ENCODE results near the gene CARD14.

DNA sequence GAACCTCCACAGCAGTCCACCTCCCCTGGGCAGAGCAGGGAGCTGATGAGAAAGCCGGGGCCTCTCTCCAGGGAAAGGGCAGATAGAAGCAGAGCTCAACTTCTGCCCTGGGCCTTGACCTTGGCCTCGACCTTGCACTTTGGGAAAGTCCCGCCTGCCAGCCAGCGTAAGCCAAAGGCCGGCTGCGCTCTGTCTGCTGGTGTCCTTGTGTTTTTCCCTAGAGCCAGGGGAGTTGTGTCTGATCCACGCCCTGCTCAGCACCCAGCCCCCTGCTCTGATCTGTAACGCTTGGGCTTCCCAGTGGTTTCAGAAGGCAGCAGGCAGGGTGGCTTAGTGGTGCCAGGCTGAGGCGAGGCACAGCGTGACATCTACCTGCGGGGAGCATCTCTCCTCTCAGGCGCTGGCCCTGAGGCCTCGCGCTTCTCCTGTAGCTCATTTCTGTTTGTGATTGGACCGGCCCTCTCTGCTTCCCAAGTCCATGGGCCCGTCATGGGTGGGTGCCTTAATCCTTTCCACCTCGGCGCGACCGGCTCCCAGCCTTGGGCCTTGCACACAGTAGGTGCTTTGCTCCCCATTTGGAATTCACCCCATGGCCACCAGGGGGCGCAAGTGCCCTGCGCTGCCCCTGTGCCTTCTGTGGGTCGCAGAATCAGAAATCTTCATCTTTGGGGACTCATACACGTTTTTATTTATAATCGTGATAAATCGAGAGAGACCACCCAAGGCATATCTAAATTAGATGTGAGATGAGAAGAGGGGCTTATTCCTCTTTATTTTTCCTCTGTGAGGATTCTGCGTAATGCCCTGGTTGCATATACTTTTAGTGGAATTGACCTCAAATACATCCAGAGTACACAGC is 26.1 kb downstream of the CARD14 start:
- TF ChIP-seq, protein P1, sequence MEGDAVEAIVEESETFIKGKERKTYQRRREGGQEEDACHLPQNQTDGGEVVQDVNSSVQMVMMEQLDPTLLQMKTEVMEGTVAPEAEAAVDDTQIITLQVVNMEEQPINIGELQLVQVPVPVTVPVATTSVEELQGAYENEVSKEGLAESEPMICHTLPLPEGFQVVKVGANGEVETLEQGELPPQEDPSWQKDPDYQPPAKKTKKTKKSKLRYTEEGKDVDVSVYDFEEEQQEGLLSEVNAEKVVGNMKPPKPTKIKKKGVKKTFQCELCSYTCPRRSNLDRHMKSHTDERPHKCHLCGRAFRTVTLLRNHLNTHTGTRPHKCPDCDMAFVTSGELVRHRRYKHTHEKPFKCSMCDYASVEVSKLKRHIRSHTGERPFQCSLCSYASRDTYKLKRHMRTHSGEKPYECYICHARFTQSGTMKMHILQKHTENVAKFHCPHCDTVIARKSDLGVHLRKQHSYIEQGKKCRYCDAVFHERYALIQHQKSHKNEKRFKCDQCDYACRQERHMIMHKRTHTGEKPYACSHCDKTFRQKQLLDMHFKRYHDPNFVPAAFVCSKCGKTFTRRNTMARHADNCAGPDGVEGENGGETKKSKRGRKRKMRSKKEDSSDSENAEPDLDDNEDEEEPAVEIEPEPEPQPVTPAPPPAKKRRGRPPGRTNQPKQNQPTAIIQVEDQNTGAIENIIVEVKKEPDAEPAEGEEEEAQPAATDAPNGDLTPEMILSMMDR (IDR thresholded peaks at IDR 0.05 in 8 of 11, conservative IDR thresholded peaks at IDR 0.05 in 3 of 11): peak; percentile 62 to 96 (median 91)
- TF ChIP-seq POLR2AphosphoS5 (IDR thresholded peaks at IDR 0.05) (peak in 2 of 3 donors; percentile 54 to 56), POLR2A (IDR thresholded peaks at IDR 0.05) (no peak)
